IMR-90 (cell line): ENCODE results near the gene CPB2. TPM values are rescaled to one million over a fixed set of nuclear protein-coding genes. Genes with fewer than 3 reads are reported as not detected.

Experiments
- ATAC-seq: fragments of 200-7000 bp; cut with Tn5 transposase; 2 replicates; pipeline ENCODE4 v1.9.1; 2020; ENCODE audit warnings: low read depth, mild to moderate bottlenecking, moderate library complexity
- BruUV-seq: library from RNA; stranded (reverse); fragments of 400-500 nt; replicated peaks from 2 replicates; lab custom pipeline; 2021; lab: Mats Ljungman, UMichigan
- CTCF ChIA-PET: fragments of 300-600 bp; formaldehyde crosslinking; extraction: SDS; loops from one replicate; lab custom pipeline; 2021; ENCODE audit warnings: antibody characterized with exemption; lab: Yijun Ruan, JAX
- POLR2A ChIA-PET: fragments of 300-600 bp; sonication (Branson Sonifier 250); formaldehyde crosslinking; loops from one replicate; lab custom pipeline; 2022; ENCODE audit warnings: antibody characterized with exemption; ENCODE audit not compliant: unreplicated experiment; lab: Charles Lee
- DNase-seq: peaks from one replicate; pipeline ENCODE4 v3.0.0; 2013
- H2AFZ ChIP-seq: replicated peaks from 2 replicates; pipeline ENCODE3; 2013; ENCODE audit warnings: low read length, mild to moderate bottlenecking; ENCODE audit not compliant: poor library complexity
- H2AK5ac ChIP-seq: 2 replicates; pipeline ENCODE4 v1.6.1; 2013; ENCODE audit warnings: low read depth, low read length, inconsistent platforms
- H2AK9ac ChIP-seq: replicated peaks from 2 replicates; pipeline ENCODE3; 2013; ENCODE audit warnings: mild to moderate bottlenecking, low read depth, low read length, moderate library complexity; ENCODE audit not compliant: poor library complexity
- H2BK120ac ChIP-seq: 2 replicates; pipeline ENCODE4 v1.6.1; 2013; ENCODE audit warnings: low read depth, low read length, inconsistent platforms
- H2BK15ac ChIP-seq: 3 replicates; pipeline ENCODE4 v1.6.1; 2013; ENCODE audit warnings: low read depth, low read length, inconsistent platforms
- H2BK20ac ChIP-seq: 2 replicates; pipeline ENCODE4 v1.6.1; 2013; ENCODE audit warnings: low read depth, mild to moderate bottlenecking, inconsistent platforms, low read length, moderate library complexity
- H2BK5ac ChIP-seq: 2 replicates; pipeline ENCODE4 v1.6.1; 2013; ENCODE audit warnings: mild to moderate bottlenecking, low read depth, low read length, inconsistent platforms; ENCODE audit not compliant: poor library complexity, severe bottlenecking
- H3K14ac ChIP-seq: replicated peaks from 2 replicates; pipeline ENCODE4 v1.6.1; 2013; ENCODE audit warnings: low read depth, low read length, inconsistent platforms
- H3K18ac ChIP-seq: 2 replicates; pipeline ENCODE4 v1.6.1; 2013; ENCODE audit warnings: low read depth, low read length, control low read depth
- H3K23ac ChIP-seq: 2 replicates; pipeline ENCODE4 v1.6.1; 2013; ENCODE audit warnings: low read depth, low read length, inconsistent platforms
- H3K27ac ChIP-seq: 2 replicates; pipeline ENCODE4 v1.5.1; 2013; ENCODE audit warnings: mild to moderate bottlenecking, control low read depth, low read length; ENCODE audit not compliant: insufficient read depth
- H3K27me3 ChIP-seq: 2 replicates; pipeline ENCODE4 v1.6.1; 2013; ENCODE audit warnings: low read length; ENCODE audit not compliant: control insufficient read depth, insufficient read depth
- H3K36me3 ChIP-seq: 2 replicates; pipeline ENCODE4 v1.6.1; 2013; ENCODE audit warnings: low read length, mixed read lengths; ENCODE audit not compliant: control insufficient read depth, insufficient read depth
- H3K4ac ChIP-seq: 2 replicates; pipeline ENCODE4 v1.6.1; 2013; ENCODE audit warnings: low read depth, low read length, inconsistent platforms
- H3K4me1 ChIP-seq: 2 replicates; pipeline ENCODE4 v1.6.1; 2013; ENCODE audit warnings: low read length, mixed read lengths; ENCODE audit not compliant: control insufficient read depth, insufficient read depth
- H3K4me2 ChIP-seq: 2 replicates; pipeline ENCODE4 v1.6.1; 2013; ENCODE audit warnings: low read depth, mild to moderate bottlenecking, control low read depth, low read length, moderate library complexity
- H3K4me3 ChIP-seq: 2 replicates; pipeline ENCODE4 v1.5.1; 2013; ENCODE audit warnings: low read depth, mild to moderate bottlenecking, control low read depth, low read length, moderate library complexity; ENCODE audit not compliant: insufficient read depth
- H3K56ac ChIP-seq: 2 replicates; pipeline ENCODE4 v1.6.1; 2013; ENCODE audit warnings: low read length, inconsistent platforms; ENCODE audit not compliant: insufficient read depth; ENCODE audit errors: extremely low read depth
- H3K79me1 ChIP-seq, 2 experiments: 2 replicates each; pipeline ENCODE4 v1.6.1; 2013; ENCODE audit warnings: low read length in 2 of 2, inconsistent platforms in 1 of 2, low read depth in 1 of 2
- H3K9ac ChIP-seq: 2 replicates; pipeline ENCODE4 v1.6.1; 2013; ENCODE audit warnings: low read depth, low read length, control low read depth
- H3K9me1 ChIP-seq: 2 replicates; pipeline ENCODE4 v1.6.1; 2013; ENCODE audit warnings: low read length, inconsistent platforms; ENCODE audit not compliant: insufficient read depth
- H3K9me3 ChIP-seq: 2 replicates; pipeline ENCODE4 v1.6.1; 2013; ENCODE audit warnings: low read length; ENCODE audit not compliant: control insufficient read depth, insufficient read depth
- H4K20me1 ChIP-seq: 2 replicates; pipeline ENCODE4 v1.6.1; 2013; ENCODE audit warnings: low read length, inconsistent platforms; ENCODE audit not compliant: insufficient read depth
- H4K5ac ChIP-seq: 2 replicates; pipeline ENCODE4 v1.6.1; 2013; ENCODE audit warnings: mild to moderate bottlenecking, low read depth, low read length, control low read depth
- H4K8ac ChIP-seq, 2 experiments: 2 replicates each; pipeline ENCODE4 v1.6.1; 2013; ENCODE audit warnings: low read depth in 2 of 2, low read length in 2 of 2, control low read depth in 1 of 2, inconsistent platforms in 1 of 2
- H4K91ac ChIP-seq: 2 replicates; pipeline ENCODE4 v1.6.1; 2013; ENCODE audit warnings: low read depth, low read length, inconsistent platforms; ENCODE audit not compliant: insufficient read depth
- MAFK ChIP-seq: IDR thresholded peaks from 2 replicates; pipeline ENCODE4 v1.6.1; 2012; ENCODE audit warnings: low read depth, low read length, improper control_type of control experiment
- WGBS, 2 experiments: methylation state at CpG; one replicate each; pipeline versions ENCODE4 v1.1.5 to v1.1.7; 2013; ENCODE audit warnings: missing lambda C conversion rate in 2 of 2; ENCODE audit not compliant: insufficient read length in 1 of 2; ENCODE audit errors: extremely low coverage in 2 of 2; 5-methylcytosine and 5-hydroxymethylcytosine counted together
- dilution Hi-C: fragments of 300-500 bp; cut with HindIII; formaldehyde crosslinking; loops from one replicate; pipeline ENCODE4 v1.14.3; 2018; ENCODE audit warnings: low sequenced_read_pairs; ENCODE audit not compliant: unreplicated experiment
- in situ Hi-C: fragments of 300-500 bp; cut with MboI; formaldehyde crosslinking; loops from 3 replicates; pipeline ENCODE4 v1.14.3; 2019; ENCODE audit warnings: low sequenced_read_pairs, inconsistent platforms, mixed read lengths
- intact Hi-C: fragments of 100-400 bp; cut with micrococcal nuclease; formaldehyde crosslinking; loops from 2 replicates; pipeline ENCODE4 v1.10.0; 2022
- polyA plus RNA-seq, 3 experiments: library from polyadenylated mRNA; depleted of rRNA; stranded (reverse); fragments of >200 nt; gene quantifications; 2 replicates each; pipeline ENCODE4 v1.2.3, GENCODE V29; 2012; ENCODE audit warnings: low replicate concordance in 1 of 3
- total RNA-seq: library from RNA; depleted of rRNA; stranded (reverse); fragments of >200 nt; gene quantifications from 2 replicates; pipeline ENCODE4 v1.2.3, GENCODE V29; 2012
- TF ChIP-seq, protein P1 (sequence below): conservative IDR thresholded peaks from 2 replicates; pipeline ENCODE4 v1.5.1; 2012; ENCODE audit warnings: mild to moderate bottlenecking, low read depth, low read length, improper control_type of control experiment

The CPB2 gene
- total and polyA plus RNA-seq, 2 of the 4 experiments (the other 2 are of a cell fraction) = not detected

- no peak overlapping the region for H3K4ac ChIP-seq
- DNase-seq (no peak), ATAC-seq (no peak)
- H2AK5ac ChIP-seq = no peak overlapping the region
- no peak overlapping the region for H2BK15ac ChIP-seq
- BruUV-seq = no TSS peak
- no peak overlapping the region for H3K18ac ChIP-seq
- dilution Hi-C loops (no loop called here), intact Hi-C loops (no loop called here), in situ Hi-C loops (no loop called here)
- H2AK9ac ChIP-seq = no peak overlapping the region
- no peaks in the 10 kb centered on the region for H3K79me1 ChIP-seq
- no peak overlapping the region for H3K9ac ChIP-seq
- ChIA-PET POLR2A (no interaction called here), CTCF (no interaction called here)
- H2BK120ac ChIP-seq = no peak overlapping the region
- H3K27ac ChIP-seq = no peak overlapping the region
- no peak overlapping the region for H4K5ac ChIP-seq
- TF ChIP-seq MAFK = no peak
- TF ChIP-seq, protein P1, sequence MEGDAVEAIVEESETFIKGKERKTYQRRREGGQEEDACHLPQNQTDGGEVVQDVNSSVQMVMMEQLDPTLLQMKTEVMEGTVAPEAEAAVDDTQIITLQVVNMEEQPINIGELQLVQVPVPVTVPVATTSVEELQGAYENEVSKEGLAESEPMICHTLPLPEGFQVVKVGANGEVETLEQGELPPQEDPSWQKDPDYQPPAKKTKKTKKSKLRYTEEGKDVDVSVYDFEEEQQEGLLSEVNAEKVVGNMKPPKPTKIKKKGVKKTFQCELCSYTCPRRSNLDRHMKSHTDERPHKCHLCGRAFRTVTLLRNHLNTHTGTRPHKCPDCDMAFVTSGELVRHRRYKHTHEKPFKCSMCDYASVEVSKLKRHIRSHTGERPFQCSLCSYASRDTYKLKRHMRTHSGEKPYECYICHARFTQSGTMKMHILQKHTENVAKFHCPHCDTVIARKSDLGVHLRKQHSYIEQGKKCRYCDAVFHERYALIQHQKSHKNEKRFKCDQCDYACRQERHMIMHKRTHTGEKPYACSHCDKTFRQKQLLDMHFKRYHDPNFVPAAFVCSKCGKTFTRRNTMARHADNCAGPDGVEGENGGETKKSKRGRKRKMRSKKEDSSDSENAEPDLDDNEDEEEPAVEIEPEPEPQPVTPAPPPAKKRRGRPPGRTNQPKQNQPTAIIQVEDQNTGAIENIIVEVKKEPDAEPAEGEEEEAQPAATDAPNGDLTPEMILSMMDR = no peak
- no peak overlapping the region for H2AFZ ChIP-seq
- H3K4me3 ChIP-seq = no peak overlapping the region
- no peaks in the 10 kb centered on the region for H3K4me1 ChIP-seq
- no peak overlapping the region for H3K56ac ChIP-seq
- H4K8ac ChIP-seq = no peak overlapping the region
- H3K27me3 ChIP-seq = peaks cover 2% of the 10 kb centered on the region; the same call in 1 of the 2 replicates
- WGBS, 2 experiments = no CpG with 5 or more reads among the region's 5 CpGs
- no peaks in the 10 kb centered on the region for H3K36me3 ChIP-seq
- no peak overlapping the region for H3K4me2 ChIP-seq
- H4K91ac ChIP-seq = no peak overlapping the region
- H3K23ac ChIP-seq = no peak overlapping the region
- no peak overlapping the region for H3K14ac ChIP-seq
- no peaks in the 10 kb centered on the region for H4K20me1 ChIP-seq
- no peaks in the 10 kb centered on the region for H3K9me3 ChIP-seq
- no peak overlapping the region for H2BK5ac ChIP-seq
- no peak overlapping the region for H2BK20ac ChIP-seq
- H3K9me1 ChIP-seq = no peaks in the 10 kb centered on the region
These were observed 15.8 kb downstream of the CPB2 start for GRCh38 chr13:46088821-46089562.
